Coronary artery (tissue), 2 donors: ENCODE measurements around the gene CGB2.
A peak's percentile ranks its signal among the peaks of the same experiment; 100 is the strongest.
"Not testable (repeated sequence)": the region's sequence is repeated elsewhere in the genome, so short reads cannot be mapped to it uniquely, and the experiment has no call there.

ENCODE experiments used
- DNase-seq: peaks from one replicate; pipeline ENCODE4 v3.0.0-alpha.2; 2017; ENCODE audit warnings: low spot score
- H3K27ac ChIP-seq, 2 donors: fragments of 200-600 bp; sonication (generic); one replicate each; pipeline ENCODE4 v1.5.1; 2016 to 2019
- H3K4me3 ChIP-seq: fragments of 200-600 bp; sonication (generic); 2 replicates; pipeline ENCODE4 v1.5.1; 2016; ENCODE audit warnings: mild to moderate bottlenecking, moderate library complexity
- TF ChIP-seq, protein P1 (sequence below): fragments of 200-600 bp; sonication (generic); IDR thresholded peaks from one replicate; pipeline ENCODE4 v1.5.1; 2019; ENCODE audit warnings: antibody characterized with exemption

CGB2 gene

DNA sequence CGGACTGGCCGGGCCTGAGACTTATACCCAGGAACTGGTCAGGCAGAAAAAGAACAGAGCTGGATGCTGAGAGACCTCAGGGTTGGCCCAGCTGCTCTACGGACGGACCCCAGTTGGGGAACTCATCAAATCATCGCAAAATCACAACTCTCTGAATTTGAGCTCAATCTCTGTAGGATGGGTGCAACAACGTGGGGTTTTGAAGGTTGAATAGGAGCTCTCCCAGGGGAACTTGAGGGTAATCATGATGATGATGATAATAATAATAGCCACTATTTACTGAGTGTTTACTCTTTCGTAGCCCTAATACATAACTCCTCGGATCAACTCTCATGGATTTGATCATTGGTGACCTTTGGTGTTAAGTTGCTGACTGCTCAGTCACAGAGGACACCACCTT is 1.4 kb upstream of the CGB2 start:
- not testable (repeated sequence) for DNase-seq

DNA sequence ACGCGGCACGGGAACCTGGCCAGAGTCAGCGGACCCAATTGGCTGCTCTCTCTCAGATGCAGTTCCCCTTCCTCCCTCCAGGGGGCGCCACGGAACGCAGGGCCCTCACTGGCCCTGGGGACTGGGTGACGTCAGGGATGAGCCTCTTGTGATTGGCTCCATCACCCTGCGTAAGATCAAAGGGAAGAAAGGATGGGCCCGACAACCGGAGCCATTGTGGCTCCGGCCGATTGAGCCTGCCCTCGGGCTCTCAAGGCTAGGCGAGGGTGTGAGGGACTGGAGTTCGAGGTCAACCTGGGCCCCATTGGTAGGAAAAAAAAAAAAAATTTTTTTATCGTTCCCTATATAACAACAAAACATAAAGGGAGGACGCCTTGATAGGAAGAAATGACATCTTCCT is 5.1 kb downstream of the CGB2 start, which contains the start of gene CGB1:
TSS of gene CGB1 (minus strand) at position 81 of the 400 bp plus-strand sequence. CDS start 184 bp downstream, outside the sequence.
- not testable (repeated sequence) for H3K27ac ChIP-seq, DNase-seq

More for the DNA sequence above, 1.4 kb upstream of the CGB2 start:
- not testable (repeated sequence) for H3K4me3 ChIP-seq, H3K27ac ChIP-seq

DNA sequence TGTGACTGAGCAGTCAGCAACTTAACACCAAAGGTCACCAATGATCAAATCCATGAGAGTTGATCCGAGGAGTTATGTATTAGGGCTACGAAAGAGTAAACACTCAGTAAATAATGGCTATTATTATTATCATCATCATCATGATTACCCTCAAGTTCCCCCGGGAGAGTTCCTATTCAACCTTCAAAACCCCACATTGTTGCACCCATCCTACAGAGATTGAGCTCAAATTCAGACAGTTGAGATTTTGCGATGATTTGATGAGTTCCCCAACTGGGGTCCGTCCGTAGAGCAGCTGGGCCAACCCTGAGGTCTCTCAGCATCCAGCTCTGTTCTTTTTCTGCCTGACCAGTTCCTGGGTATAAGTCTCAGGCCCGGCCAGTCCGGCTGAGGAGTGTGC is 6.4 kb downstream of the CGB2 start:
- not testable (repeated sequence) for DNase-seq, H3K4me3 ChIP-seq, H3K27ac ChIP-seq

More for the DNA sequence above, 5.1 kb downstream of the CGB2 start, which contains the start of gene CGB1:
- not testable (repeated sequence) for H3K4me3 ChIP-seq

DNA sequence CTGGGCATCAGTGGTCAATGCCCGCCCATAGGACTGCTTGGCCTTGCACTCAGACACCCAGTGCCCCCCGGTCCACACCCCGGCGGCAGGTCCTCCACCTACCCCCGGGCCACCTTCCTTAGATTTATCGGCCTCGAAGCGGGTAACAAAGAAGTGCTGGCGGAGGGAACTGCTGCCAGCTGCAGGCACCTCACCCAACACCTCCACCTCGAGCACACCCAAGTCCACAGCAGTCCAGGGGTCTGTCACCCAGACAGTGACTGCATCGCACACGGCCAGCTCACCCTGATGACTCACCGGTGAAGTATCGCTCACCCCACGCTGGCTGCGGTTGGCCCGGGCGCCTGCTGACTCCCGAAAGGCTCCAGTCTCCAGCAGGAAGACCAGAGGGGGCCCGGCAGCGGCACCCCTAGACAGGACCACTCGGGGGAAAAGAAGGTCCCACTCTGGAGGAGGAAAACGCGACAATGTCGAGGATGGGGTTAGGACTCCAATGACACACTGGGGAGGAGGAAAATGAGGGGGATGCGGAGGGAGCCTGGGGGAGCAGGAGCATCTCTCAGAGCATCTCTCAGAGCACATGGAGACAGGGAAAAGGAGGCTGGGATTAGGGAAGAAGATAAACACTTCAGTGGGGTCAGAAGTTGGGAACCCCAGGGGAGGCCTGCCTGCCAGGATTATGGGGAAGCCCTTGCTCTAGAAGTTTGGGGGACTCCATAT is 7.0 kb downstream of the CGB2 start:
- not testable (repeated sequence) for DNase-seq

DNA sequence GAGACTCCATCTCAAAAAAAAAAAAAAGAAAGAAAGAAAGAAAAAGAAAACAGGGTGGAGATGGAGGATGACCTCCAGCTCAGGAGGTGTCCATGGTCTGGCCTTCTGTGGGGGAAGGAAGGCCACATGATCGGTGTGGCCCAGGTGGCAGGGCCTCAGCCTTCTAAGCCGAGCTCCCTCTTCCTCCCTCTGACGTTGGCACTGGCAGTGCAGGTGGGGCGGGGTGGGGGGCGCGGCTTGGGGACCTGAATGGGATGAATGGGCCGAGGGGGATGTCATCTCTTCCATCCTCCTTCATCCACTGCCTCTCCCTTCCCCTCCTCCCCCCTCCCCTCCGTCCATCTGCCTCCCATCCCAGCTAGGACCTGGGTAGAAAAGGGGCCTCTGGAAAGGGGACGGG is 8.0 kb downstream of the CGB2 start:
- H3K4me3 ChIP-seq, H3K27ac ChIP-seq, DNase-seq: not testable (repeated sequence)

More for the DNA sequence above, 7.0 kb downstream of the CGB2 start:
- not testable (repeated sequence) for H3K27ac ChIP-seq, H3K4me3 ChIP-seq

DNA sequence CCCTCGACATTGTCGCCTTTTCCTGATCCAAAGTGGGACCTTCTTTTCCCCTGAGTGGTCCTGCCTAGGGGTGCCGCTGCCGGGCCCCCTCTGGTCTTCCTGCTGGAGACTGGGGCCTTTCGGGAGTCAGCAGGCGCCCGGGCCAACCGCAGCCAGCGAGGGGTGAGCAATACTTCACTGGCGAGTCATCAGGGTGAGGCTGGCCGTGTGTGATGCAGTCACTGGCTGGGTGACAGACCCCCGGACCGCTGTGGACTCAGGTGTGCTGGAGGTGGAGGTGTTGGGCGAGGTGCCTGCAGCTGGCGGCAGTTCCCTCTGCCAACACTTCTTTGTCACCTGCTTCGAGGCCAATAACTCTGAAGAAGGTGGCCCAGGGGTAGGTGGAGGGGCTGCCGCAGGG is 10.5 kb downstream of the CGB2 start:
- Histone ChIP-seq H3K27ac (no peak overlapping the region), H3K4me3 (no peak overlapping the region)
- no peak for DNase-seq
- TF ChIP-seq, protein P1, sequence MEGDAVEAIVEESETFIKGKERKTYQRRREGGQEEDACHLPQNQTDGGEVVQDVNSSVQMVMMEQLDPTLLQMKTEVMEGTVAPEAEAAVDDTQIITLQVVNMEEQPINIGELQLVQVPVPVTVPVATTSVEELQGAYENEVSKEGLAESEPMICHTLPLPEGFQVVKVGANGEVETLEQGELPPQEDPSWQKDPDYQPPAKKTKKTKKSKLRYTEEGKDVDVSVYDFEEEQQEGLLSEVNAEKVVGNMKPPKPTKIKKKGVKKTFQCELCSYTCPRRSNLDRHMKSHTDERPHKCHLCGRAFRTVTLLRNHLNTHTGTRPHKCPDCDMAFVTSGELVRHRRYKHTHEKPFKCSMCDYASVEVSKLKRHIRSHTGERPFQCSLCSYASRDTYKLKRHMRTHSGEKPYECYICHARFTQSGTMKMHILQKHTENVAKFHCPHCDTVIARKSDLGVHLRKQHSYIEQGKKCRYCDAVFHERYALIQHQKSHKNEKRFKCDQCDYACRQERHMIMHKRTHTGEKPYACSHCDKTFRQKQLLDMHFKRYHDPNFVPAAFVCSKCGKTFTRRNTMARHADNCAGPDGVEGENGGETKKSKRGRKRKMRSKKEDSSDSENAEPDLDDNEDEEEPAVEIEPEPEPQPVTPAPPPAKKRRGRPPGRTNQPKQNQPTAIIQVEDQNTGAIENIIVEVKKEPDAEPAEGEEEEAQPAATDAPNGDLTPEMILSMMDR: no peak

DNA sequence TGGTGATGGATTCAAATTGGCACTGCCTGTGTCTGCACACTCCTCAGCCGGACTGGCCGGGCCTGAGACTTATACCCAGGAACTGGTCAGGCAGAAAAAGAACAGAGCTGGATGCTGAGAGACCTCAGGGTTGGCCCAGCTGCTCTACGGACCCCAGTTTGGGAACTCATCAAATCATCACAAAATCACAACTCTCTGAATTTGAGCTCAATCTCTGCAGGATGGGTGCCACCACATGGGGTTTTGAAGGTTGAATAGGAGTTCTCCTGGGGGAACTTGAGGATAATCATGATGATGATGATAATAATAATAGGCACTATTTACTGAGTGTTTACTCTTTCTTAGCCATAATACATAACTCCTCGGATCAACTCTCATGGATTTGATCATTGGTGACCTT is 11.0 kb downstream of the CGB2 start:
- not testable (repeated sequence) for H3K4me3 ChIP-seq, DNase-seq, H3K27ac ChIP-seq

DNA sequence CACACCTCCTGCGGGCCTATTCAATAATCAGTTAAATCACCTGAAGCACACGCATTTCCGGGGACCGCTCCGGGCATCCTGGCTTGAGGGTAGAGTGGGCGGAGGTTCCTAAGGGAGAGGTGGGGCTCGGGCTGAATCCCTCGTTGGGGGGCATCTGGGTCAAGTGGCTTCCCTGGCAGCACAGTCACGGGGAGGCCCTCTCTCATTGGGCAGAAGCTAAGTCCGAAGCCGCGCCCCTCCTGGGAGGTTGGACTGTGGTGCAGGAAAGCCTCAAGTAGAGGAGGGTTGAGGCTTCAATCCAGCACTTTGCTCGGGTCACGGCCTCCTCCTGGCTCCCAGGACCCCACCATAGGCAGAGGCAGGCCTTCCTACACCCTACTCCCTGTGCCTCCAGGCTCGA is 11.9 kb downstream of the CGB2 start, which contains the start of gene CGB5:
TSS of gene CGB5 (plus strand) at position 301 of the 400 bp plus-strand sequence. CDS start 362 bp downstream, outside the sequence.
- DNase-seq, H3K4me3 ChIP-seq, H3K27ac ChIP-seq: not testable (repeated sequence)

DNA sequence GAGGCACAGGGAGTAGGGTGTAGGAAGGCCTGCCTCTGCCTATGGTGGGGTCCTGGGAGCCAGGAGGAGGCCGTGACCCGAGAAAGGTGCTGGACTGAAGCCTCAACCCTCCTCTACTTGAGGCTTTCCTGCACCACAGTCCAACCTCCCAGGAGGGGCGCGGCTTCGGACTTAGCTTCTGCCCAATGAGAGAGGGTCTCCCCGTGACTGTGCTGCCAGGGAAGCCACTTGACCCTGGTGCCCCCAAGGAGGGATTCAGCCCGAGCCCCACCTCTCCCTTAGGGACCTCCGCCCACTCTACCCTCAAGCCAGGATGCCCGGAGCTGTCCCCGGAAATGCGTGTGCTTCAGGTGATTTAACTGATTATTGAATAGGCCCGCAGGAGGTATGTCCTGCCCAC is 17.3 kb downstream of the CGB2 start, which contains the start of gene CGB8:
TSS of gene CGB8 (minus strand) at position 101 of the 400 bp plus-strand sequence. CDS start 372 bp downstream, outside the sequence.
- DNase-seq, H3K27ac ChIP-seq, H3K4me3 ChIP-seq: not testable (repeated sequence)

DNA sequence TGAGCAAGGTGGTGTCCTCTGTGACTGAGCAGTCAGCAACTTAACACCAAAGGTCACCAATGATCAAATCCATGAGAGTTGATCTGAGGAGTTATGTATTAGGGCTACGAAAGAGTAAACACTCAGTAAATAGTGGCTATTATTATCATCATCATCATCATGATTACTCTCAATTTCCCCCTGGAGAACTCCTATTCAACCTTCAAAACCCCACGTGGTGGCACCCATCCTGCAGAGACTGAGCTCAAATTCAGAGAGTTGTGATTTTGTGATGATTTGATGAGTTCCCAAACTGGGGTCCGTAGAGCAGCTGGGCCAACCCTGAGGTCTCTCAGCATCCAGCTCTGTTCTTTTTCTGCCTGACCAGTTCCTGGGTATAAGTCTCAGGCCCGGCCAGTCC is 18.1 kb downstream of the CGB2 start:
- H3K27ac ChIP-seq, DNase-seq, H3K4me3 ChIP-seq: not testable (repeated sequence)

DNA sequence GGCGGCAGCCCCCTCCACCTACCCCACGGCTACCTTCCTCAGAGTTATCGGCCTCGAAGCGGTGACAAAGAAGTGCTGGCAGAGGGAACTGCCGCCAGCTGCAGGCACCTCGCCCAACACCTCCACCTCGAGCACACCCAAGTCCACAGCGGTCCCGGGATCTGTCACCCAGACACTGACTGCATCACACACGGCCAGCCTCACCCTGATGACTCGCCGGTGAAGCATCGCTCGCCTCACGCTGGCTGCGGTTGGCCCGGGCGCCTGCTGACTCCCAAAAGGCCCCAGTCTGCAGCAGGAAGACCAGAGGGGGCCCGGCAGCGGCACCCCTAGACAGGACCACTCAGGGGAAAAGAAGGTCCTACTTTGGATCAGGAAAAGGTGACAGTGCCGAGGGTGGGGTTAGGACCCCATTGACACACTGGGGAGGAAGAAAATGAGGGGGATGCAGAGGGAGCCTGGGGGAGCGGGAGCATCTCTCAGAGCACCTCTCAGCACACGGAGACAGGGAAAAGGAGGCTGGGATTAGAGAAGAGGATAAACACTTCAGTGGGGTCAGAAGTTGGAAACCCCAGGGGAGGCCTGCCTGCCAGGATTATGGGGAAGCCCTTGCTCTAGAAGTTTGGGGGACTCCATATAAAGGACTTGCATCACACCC is 18.8 kb downstream of the CGB2 start:
- not testable (repeated sequence) for H3K4me3 ChIP-seq, H3K27ac ChIP-seq, DNase-seq

DNA sequence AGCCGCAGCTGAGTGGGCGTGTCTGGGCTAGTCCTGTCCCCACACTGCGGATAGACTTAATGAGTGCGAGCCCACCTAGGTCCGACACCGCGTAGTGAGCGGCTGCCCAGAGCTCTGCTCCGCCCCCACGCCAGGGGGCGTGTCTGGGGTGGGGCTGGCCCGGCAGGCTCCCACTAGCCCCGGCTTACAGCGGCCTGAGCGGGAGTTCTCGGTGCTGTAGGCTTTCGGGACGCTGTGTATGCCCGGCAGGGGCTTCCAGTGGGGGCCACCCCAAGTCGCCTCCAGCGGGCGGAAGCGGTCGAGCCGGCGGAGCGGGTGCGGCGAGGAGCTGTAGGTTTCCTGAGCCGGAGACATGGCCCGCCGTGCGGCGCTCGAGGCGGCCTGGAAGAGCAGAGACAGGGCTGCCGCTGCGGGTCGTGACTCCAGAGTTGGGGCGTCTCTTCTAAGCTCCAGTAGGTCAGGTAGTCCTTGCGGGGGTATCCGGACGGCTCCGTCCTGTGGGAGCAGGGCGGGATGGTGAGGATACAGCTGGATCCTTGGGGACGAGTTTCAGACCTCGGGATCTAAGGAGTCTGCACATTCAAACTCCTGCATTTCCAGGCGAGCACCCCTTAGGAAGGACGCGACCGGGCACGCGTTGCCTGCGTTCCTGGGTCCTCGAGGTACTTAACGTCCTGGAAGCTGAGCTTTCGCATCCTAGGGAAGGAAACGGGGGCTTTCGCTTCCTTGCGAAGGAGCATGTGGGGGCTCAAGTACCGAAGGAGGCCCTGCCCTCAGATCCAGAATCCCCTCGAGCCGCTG is 24.6 kb downstream of the CGB2 start:
- no peak overlapping the region for H3K27ac ChIP-seq

DNA sequence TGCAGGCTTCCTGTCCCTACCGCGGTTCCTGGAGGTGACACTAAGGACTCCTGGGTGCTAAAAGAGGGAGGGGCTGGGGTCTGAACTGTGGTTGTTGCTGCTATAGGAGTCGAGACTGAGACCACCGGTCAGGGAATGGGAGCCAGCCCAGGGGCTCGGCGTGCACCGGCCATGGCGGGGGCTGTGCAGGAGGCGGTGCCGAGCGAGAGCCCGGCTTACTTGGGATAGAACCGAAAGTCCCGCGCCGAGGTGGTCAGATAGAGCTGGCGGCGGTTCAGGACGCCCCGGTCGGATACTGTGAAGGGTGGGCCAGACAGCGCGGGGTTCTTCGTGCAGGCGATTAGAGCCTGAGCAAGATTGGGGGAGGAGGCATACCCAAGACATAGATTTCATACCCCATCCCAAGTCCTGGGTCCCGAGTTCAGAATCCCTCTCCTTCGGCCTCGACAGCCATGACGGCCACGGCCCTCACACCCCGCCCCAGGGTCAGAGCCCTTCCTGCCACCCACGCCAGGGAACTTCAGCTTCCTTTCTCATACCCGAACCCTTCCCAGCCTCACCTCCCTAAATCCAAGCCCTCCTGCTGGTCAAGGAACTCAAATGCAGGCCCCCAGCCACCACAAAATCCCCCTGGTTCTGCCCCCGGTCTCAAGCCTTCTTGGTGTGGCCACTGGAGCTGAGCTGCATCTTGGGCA is 25.4 kb downstream of the CGB2 start:
- DNase-seq, H3K27ac ChIP-seq: not testable (repeated sequence)
- H3K4me3 ChIP-seq: peak overlapping the region; percentile 83

More for the DNA sequence above, 24.6 kb downstream of the CGB2 start:
- peak overlapping the region; percentile 83 for H3K4me3 ChIP-seq
- DNase-seq: no peak
- TF ChIP-seq, protein P1: peak; percentile 37
